Renal pelvis (tissue), 4 donors: ENCODE measurements around the gene COL11A2. TPM values are rescaled to one million over a fixed set of nuclear protein-coding genes. Genes with fewer than 3 reads are reported as not detected.

Source experiments
- DNase-seq: peaks from one replicate; pipeline ENCODE4 v3.0.0-alpha.2; 2013
- polyA plus RNA-seq, 3 donors: library from polyadenylated mRNA; unstranded; fragments of 120-200 nt; gene quantifications; one replicate each; pipeline ENCODE4 v1.2.1, GENCODE V29; 2013; ENCODE audit not compliant: insufficient read length in 3 of 3

COL11A2 gene
- polyA plus RNA-seq, 3 donors = 4.8 to 7.7 (median 5.8) TPM

DNA sequence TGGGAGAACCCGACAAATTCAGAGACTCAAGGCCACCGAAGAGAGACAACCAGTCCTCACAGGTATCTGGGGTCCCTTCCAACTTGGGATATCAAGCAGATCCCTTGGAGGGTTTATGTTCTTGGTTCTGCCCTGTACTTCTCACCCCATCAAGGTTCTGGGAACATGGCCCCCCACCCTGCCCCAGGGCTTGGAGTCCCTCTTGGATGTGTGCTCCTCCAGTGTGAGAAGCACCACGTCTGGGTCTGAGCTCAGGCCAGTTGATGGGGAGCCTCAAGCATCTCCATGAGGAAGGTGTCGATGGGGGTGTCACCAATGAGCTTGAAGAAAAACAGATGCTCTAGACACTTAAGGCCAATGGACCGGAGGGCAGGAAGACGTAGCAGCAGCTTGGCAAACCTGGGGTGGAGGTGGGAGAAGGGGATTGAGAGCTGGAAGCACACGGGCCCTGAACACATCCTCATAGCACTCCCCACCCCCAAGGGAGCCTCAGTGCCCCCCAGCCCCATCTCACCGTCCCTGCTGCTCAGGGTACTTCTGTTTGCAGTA is 2.2 kb upstream of the COL11A2 start:
- DNase-seq = no peak

DNA sequence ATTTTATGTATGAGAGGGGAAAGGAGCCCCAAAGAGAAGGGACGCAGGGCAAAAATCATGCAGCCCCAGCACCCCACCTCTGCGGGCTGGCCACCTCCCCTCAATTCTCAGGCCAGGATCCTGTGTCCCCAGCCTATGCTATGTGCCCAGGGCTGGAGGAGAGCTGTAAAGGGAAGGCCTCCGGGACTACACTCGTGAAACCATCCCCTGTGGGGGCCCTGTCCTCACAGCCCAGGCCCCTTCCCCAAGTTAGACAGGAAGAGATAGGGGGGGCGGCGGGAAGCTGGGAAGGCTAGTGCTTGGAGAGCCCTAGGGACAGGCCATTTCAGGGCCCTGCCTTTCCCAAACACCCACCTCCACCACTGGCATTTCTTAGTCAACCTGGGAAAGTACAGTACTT is 1.4 kb upstream of the COL11A2 start:
- no peak for DNase-seq

DNA sequence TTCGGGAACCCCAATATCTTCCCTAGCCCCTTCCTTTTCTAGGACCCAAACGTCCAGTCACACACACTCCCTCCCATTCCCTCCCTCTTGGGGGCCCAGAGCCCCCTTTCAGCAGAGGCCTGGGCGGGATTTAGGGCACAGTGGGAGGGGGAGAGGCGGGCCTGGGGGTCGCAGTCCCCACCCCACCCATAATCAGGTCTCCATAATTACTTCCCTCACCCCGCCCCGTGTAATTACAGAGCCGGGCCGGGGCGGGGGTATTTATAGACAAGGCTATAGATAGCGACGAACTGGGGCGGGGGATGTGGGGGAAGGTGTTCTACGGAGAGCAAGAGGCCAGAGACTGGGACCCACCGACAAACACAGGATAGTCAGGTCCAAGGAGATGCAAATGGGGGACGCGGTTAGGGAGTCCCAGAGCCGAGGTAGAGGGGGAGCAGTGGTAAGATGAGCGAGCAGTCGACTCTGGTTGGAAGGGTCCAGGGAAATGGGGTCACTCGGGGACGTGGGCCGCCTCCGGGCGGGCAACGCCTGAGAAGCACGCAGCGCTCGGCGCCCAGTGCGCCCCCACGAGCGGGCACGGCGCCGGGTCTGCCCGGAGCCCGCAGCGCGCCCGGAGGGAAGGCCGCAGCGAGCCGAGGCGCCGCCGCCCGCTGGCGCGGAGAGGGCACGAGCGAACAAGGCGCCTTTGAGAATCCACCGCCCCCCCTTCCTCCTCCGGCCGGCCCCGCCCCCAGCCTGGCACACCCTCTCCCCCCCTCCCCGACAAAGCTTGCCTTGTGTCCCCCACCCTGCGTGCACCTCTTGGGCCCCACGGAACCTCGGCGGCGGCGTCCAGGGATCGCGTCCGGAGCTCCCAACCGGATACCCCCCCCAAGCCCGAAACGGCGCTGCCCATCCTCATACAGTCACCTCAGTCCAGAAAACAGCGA is 670 bp upstream of the COL11A2 start:
- DNase-seq = no peak

DNA sequence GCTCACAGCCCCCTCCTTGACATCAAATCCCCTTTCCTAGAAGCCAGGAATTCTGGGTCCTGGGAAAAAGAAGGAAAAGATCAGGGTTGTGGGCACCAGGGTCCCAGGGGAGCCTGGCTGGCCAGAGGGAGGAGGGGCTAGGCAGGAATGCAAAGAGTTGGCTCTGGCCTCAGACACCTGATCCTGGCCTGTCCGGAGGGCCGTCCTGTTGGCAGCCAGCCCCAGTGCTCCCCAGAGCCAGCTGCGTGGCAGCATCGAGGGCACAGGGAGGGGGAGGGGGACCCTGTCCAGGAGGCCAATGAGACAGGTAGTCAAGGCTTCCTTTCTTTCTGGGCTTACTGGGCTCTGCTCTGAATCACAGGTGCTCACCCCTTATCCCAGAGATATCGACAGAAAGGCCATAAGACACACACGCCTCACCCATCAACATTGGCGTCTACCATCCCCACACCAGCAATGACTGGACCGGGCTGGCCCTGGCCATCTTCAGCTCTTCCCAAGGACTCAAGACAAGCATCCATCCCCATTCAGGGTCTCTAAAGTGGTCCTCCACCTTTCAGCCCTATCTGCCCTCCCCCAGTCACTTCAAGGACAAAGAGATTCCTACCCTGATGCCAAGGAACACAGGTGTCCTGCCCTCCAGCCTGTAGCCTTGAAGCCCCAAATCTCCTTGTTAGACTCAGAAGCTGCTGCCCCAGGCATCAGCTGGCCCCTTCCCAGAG is 723 bp downstream of the COL11A2 start:
- DNase-seq = no peak

DNA sequence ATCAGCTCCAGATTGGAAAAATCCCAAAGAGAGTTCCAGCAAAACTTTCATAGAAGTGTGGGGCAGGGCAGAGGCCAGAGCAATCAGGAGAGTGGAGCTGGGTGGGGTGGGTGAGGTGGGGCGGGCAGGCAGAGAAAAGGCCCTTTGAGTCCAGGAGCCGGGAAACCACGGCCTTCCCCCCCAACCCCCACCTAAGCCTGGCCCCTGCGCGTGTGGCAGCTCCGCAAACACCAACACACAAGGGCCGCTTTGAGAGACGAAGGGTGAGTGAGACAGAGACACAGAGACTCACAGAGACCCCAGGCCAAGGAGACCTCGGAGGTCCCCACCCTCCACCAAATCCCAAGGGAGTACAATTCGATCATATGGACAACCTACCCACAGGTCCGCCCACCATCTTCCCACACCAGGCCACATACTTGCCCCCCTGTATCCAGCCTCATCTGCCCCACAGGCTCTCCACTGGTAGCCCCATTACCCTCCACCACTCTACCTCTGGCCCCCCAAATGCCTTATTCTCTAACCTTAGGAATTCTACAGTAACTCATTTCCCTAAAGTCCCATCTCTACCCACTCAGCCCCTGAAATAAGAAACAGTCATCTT is 1.7 kb downstream of the COL11A2 start:
- DNase-seq = no peak

DNA sequence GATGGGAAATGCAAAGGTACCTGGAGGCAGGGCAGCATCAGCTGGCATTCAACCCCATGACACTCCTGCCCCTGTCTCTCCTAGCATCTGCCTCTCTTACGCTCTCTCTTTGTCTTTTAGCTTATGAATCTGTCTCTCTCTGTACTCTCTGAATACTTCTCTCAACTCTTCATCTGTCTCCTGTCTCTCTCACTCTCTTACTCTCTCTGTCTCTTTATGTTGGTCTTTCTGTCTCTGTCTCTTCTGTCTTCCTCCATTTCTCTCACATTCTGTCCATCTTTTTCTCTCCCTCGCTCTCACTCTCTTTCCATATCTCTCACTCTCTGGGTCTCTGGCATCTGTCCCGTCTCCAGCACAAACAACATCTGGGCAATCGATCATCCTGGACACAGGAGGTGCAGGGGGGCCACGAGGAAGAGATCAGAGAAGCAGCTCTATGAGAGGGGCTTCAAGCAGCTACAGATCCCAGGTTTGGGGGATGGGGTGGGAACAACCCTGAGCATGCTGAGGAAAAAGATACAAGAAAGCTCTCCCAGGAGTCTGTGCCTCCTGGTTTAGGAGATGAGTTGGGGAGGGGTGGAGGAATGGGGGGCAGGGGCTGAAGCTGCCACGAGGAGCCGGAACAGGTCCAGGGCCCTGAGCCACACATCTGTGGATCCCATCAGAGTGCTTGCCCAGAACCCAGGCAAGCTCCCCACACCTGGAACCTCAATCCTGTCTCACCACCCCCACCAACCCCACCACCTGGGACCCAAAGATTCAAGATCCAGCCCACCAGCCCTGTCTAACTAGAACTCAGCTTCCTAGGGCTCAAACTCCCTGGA is 2.4 kb downstream of the COL11A2 start:
- no peak for DNase-seq

DNA sequence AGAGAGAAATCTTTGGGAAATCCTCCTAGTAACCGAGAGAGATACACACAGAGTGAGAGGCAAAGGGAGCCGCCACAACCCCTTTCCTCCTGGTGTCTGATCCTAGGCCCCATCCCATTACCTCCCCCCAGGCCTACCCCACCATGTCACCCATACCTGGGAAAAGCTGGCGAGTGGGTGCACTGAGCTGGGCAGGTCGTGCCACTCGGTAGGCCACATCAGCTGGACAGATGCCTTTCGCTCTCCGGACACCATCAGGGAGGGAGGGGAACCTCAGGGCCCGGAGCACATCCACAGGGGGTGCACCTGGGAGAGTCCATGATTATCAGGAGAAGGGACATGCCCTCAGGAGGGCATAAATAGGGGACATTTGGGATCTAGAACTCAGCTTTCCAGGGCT is 3.1 kb downstream of the COL11A2 start:
- no peak for DNase-seq

DNA sequence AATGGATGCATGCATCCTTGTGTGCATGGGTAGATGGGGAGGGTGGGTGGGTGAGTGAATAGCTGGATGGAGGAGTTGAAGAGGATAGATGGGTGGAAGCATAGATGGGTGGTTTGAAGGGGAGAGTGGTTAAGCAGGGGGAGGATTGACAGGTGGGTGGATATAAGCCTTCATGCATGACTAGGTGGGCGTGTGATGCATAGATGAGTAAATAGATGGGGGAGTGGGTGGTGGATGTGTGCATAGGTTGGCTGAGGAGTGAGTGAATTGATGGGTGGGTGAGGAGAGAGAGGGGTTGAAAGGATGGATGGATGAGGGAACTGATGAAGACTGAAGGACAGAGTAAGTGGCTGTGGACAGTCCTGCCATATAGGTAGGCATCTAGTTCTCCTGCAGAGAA is 4.5 kb downstream of the COL11A2 start:
- no peak for DNase-seq

DNA sequence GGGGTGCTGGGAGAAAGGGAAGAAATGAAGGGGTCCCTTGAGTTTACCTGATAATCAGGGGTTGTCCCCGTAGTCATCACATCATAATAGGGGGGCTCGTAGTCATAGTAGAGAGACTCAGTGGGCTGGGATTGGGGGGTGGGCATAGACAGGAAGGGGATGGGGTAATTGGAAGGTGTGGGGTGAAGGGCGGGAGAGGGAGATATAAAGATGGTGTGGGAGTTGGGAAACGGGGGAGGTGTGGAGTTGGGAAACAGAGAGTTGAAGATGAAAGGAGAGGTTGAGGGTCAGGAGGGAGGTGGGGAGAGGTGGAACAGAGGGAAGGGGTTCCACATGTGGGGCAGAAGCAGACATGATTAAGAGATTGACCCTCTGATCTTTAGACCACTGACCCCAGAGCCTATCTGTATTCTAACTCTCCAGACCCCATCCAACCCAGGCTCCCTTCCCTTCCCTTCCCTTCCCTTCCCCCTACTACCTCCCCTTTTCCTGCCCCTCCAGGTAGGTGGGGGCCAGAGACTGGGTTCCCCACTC is 6.5 kb downstream of the COL11A2 start:
- no peak for DNase-seq

DNA sequence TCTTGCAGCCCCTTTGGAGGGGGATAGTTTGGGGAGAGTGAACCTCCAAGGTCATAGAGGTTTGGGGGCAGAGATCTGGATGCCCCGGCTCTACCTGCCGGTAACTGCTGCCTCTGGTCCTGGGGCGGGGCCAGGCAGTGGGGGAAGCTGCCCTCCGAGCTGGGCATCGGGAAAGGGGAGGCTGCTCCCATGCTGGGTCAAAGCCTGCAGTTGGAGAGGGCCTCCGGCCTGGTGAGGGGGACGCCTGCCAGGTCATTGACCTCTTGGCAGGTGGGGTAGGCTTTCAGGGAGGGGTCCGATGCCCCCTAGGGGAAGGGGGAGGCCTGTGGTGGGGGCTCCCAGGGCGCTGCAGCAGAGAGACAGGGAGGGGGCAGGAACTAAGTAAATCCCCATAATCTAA is 7.1 kb downstream of the COL11A2 start:
- no peak for DNase-seq

DNA sequence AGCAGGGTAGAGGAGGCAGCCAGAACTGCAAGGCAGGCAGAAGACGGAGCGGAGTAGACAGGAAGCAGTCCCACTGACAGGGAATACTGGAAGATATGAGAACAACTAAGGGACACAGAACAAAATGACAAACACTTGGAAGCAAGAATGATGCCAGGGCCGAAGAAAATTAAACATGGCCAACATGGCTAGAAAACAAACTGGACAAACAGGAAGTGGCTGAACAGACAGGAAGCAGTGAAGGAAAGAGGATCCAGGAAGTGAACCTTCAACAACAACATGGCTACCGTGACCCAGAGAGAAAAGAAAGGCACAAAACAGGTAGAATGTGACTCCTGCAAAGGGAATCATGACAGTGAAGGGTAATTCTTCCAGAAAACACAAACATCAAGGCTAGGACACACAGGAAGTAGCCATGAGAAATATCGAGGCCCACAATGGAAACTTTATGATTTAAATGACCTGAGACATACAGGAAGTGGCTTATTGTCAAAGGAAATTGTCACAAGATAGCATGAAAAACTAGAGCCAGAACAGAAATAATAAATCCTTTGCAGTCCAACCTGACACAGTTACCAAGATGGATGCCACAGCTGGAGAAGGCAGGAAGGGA is 9.1 kb downstream of the COL11A2 start:
- no peak for DNase-seq

DNA sequence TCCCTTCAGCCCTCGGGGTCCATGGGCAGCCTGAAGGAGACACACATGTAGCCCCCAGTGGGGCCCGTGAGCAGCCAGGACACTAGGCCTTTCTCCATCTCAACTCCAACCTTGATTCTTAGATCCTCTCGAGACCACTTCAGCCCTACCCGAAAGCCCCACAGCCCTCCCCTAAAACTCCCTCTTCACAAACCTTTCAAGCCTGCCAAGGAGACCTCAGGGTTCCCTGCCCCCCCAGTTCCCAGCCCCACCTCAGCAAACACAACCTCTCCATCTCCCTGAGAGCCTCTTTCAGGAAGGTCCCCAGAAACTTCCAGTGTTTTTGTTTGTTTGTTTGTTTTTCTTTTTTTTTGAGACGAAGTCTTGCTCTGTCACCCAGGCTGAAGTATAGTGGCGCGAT is 11.1 kb downstream of the COL11A2 start:
- DNase-seq = no peak

DNA sequence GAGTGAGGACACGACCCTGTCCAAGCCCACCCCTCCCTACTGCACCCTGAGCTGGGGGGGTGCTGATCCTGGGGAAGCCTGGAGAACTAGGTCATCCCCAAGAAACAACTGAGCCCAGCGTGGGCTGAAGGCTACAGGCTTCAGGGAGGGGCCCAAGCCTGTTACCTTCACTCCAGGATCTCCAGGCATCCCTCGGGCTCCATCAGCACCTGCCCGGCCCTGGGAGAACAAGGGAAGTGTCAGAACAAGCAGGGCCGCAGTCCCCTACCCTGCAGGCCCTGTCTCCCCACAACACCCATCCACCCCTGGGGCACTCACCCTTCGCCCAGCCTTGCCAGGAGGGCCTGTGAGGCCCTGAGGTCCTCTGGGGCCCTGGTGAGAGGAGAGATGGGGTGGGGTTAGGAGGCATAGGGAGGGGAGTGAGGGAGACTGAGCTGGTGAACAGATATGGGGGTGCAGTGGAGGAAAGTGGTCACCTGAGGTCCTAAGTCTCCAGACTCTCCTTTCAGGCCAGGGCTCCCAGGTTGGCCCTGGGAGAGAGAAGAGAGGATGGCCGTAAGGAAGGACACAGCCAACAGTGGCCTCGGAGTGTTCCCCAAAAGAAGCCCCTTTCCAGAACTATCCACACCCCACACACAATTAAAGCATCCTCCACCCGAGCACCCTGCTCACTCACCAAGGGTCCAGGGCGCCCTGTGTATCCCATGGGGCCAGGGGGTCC is 13.4 kb downstream of the COL11A2 start:
- no peak for DNase-seq

DNA sequence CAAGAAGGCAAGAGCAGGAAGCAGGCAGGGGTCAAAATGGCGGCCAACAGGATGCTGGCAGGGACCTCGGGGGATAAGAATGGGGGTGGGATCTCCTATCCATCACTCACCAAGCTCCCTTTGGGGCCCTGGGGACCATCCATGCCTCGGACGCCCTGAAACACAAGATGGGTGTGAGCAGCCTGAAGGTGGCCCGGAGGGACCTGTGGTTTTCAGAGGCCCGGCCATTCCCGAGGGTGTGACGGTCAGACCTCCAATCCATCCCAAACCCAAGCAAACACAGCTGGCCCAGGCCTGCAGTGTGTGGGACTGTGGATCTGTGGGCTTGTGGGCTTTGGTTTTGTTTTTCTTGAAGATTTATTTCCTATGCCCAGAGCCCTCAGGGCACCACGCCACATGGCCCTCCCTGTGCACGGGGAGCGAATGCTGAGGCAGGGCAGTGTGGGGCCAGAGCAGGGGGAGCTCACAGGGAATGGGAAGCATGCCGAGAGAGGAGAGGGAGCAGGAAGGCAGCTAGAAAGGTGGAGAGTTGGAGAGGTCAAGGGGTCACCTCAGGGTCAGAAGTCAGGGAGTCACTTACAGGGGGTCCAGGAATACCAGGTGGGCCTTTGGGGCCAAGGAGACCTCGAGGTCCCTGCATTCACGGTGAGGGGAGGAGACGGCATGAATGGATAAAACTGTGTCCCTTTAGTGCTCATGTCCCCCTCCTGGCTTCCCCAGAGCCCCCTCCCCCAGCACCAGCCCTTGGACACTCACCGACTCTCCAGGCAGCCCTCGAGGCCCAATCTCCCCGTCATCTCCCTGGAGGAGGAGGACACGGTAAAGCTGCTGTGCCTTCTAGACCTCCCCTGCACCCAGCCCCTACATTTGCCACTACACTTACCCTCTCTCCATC is 14.5 kb downstream of the COL11A2 start:
- no peak for DNase-seq

DNA sequence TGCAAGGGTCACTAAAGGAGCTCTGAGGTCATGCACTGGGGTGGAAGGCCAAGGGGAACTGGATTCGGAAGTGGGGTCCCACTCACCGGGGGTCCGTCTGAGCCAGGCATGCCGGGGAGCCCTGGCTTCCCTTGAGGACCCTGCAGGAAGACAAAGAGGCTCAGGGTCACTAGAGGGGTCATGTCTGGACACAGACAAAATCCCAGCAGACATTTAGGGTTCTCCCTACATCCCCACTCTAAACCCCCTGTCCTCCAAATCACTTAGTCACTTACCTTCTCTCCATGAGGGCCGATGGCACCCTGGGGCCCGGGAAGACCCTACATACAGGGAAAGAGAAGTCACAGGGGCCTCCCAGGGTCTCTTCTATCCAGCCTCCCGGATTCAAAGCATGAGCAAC is 15.4 kb downstream of the COL11A2 start:
- DNase-seq = no peak

DNA sequence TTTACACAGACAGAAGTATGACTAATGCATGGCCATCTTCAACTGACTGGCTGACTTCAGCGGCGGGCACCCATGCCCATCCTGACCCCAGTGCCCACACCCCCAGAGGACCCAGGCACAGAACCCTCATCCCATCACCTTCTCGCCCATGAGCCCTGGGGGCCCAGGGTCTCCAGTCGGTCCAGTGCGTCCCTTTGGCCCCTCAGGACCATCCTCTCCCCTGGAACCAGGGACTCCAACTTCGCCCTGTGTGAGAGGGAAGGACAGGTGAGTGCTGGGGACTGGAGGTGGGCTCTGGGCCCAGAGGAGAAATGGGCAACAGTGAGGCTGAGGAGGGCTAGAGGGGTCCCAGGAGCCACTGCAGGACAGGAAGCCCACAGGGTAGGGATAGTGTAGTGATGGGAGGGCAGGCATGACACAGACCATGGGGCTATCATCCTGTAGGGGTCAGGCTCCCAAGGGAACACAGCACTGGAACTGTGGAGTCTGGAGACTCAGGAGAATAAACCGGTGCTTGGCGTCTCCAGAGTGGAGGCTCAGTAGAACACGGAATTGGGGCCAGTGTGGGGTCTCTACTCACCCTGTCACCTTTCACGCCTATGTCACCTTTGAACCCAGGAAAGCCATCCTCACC is 16.7 kb downstream of the COL11A2 start:
- DNase-seq = no peak

DNA sequence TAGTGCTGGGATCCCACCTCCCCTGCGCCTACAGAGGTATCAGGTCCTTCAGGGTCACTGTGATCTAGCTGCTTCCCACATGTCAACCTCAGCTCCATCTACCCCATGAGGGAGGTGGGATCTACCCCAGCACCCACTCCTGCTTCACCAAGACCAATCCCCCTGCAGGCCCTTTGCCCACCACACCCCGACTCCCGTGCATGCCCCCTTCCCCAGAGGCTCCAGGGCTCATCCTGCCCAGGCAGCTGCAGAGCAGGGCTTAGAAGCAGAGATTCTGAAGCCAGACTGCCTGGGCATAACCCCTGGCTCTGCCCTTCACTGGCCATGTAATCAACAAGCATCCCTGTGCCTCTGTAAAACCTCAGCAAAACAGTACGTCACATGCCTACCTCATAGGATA is 17.5 kb downstream of the COL11A2 start:
- DNase-seq = no peak

DNA sequence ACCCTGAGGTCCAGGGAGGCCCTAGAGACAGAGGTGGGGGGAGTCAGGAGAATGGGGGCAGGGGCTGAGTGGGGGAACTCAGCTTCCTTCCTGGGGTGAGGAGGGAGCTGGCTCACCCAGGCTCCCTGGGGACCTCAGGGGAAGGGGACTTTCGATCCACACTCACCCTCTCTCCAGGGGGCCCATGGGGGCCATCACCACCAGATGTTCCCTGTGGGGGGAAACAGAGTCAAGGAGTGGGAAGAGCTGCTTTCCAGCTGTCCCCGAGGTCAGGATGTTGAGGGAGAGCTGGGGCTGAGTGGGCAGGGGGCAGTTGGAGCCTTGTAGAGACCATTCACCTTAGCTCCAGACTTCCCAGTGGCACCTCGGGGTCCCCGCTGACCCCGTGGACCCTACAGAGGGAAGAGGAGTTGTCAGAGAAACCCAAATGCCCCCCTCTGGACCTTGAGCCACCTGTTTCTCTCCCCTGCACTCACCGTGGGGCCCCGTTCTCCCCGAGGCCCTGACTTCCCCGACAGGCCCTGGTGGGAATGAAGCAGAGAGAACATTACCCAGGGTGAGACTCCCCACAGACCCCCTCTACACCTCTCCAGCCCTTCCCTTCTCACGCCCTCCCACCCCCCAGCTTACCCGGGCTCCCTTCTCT is 18.6 kb downstream of the COL11A2 start:
- no peak for DNase-seq
